ENCODE data around the gene SBF1. TPM values are rescaled to one million over a fixed set of nuclear protein-coding genes. Genes with fewer than 3 reads are reported as not detected.

SBF1 gene
- total and polyA plus RNA-seq, 4 donors: 30.1 to 76.9 (median 34.2) TPM

DNA sequence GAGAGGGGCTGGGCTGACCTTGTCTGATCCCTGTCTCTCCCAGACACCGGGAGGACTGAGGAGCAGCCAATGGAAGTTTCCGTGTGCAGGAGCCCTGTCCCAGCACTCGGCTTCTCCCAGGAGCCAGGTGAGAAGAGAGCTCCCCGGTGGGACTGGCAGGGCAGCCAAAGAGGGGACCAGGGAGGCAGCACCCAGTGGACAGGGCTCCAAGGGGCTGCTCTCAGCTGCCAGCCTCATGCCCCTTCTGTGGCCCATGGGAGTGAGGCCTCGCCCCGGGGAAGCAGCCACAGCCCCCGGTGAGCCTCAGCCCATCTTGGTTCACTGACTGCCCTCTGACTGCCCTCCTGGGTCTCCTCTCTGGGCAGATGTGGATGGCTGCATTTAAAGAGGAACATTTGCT is 43.8 kb upstream of the SBF1 start:
- no peak overlapping the region for H3K27ac ChIP-seq (ENCODE audit: low read depth in 1 of 2, low read length in 1 of 2)
- WGBS, 2 donors: 95 to 99% methylated on average over 7 of the region's 7 CpGs
- no peak for ATAC-seq (ENCODE audit: insufficient read depth, low FRiP score)

DNA sequence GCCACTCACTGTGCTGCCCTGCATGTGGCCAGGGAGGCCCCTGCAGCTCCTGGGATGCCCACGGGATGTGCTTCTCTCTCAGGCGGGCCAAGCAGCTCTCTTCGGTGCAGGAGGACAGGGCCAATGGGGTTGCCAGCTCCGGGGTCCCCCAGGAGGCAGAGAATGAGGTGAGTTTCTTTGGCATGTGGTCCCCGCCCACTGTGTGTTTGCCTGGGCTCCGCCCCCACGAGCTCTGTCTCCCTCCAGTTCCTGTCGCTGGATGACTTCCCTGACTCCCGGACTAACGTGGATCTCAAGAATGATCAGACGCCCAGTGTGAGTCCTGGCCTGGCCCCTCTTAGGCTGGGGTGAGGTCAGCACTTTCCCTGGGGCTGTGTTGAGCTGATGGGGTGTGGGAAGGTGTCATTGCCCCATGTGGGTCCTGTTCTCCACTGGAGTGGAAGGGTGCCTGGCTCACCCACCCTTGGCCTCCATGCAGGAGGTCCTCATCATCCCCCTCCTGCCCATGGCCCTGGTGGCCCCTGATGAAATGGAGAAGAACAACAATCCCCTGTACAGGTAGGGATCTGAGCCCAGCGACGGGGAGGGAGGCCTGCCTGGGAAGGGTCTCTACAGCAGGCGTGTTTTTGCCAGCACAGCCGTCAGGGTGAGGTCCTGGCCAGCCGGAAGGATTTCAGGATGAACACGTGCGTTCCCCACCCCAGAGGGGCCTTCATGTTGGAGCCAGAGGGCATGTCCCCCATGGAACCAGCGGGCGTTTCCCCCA is 42.8 kb upstream of the SBF1 start:
- no peak for ATAC-seq (ENCODE audit: insufficient read depth, low FRiP score)

More for the DNA sequence above, 43.8 kb upstream of the SBF1 start:
- no peak overlapping the region for H3K4me3 ChIP-seq
- no peaks in the 10 kb centered on the region for H3K9me3 ChIP-seq (ENCODE audit: control insufficient read depth in 4 of 4, insufficient read depth in 3 of 4, low read length in 3 of 4)
- H3K9ac ChIP-seq (ENCODE audit: insufficient read depth in 1 of 2, low read length in 2 of 2): no peak overlapping the region
- TF ChIP-seq, protein P1, sequence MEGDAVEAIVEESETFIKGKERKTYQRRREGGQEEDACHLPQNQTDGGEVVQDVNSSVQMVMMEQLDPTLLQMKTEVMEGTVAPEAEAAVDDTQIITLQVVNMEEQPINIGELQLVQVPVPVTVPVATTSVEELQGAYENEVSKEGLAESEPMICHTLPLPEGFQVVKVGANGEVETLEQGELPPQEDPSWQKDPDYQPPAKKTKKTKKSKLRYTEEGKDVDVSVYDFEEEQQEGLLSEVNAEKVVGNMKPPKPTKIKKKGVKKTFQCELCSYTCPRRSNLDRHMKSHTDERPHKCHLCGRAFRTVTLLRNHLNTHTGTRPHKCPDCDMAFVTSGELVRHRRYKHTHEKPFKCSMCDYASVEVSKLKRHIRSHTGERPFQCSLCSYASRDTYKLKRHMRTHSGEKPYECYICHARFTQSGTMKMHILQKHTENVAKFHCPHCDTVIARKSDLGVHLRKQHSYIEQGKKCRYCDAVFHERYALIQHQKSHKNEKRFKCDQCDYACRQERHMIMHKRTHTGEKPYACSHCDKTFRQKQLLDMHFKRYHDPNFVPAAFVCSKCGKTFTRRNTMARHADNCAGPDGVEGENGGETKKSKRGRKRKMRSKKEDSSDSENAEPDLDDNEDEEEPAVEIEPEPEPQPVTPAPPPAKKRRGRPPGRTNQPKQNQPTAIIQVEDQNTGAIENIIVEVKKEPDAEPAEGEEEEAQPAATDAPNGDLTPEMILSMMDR (IDR thresholded peaks at IDR 0.05; ENCODE audit: control extremely low read depth, extremely low read depth): no peak
- peaks cover 0 to 57% (median 23%) of the 10 kb centered on the region in 4 donors for H3K36me3 ChIP-seq (ENCODE audit: control insufficient read depth in 4 of 4, insufficient read depth in 4 of 4, low read length in 4 of 4)
- H3K4me1 ChIP-seq (ENCODE audit: control insufficient read depth in 5 of 5, insufficient read depth in 5 of 5, low read length in 5 of 5): no peaks in the 10 kb centered on the region
- no peak for DNase-seq
- no peaks in the 10 kb centered on the region for H3K27me3 ChIP-seq (ENCODE audit: control insufficient read depth in 3 of 3, insufficient read depth in 3 of 3, low read length in 2 of 3)

DNA sequence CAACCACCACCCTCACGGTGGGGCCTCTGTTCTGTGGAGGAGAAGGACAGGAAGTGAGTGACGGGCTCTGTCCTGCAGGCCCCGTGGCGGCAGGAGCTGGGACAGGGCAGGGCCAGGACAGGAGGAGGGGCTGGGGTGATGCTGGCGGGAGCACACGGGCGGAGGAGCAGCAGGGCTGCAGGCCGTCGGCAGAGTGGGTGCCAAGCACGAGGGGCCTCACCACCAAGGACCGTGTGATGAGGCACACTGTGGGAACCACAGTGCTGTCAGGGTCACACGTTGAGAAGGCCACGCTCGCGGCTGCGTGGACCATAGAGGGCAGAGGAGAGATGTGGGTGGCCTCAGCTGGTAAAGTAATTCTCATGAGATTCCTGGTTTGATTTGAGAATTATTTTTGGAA is 42.1 kb upstream of the SBF1 start:
- H3K4me3 ChIP-seq: no peak overlapping the region
- H3K9me3 ChIP-seq (ENCODE audit: control insufficient read depth in 4 of 4, insufficient read depth in 3 of 4, low read length in 3 of 4): no peaks in the 10 kb centered on the region
- H3K27ac ChIP-seq (ENCODE audit: low read depth in 1 of 2, low read length in 1 of 2): no peak overlapping the region
- no peaks in the 10 kb centered on the region for H3K27me3 ChIP-seq (ENCODE audit: control insufficient read depth in 3 of 3, insufficient read depth in 3 of 3, low read length in 2 of 3)
- H3K9ac ChIP-seq (ENCODE audit: insufficient read depth in 1 of 2, low read length in 2 of 2): no peak overlapping the region
- ATAC-seq (ENCODE audit: insufficient read depth, low FRiP score) (no peak), DNase-seq (no peak)
- H3K36me3 ChIP-seq (ENCODE audit: control insufficient read depth in 4 of 4, insufficient read depth in 4 of 4, low read length in 4 of 4): peaks cover 0 to 43% (median 16%) of the 10 kb centered on the region in 4 donors
- WGBS, 2 donors: 82 to 88% methylated on average over 16 of the region's 16 CpGs
- TF ChIP-seq, protein P1 (IDR thresholded peaks at IDR 0.05; ENCODE audit: control extremely low read depth, extremely low read depth): no peak
- peaks cover 0 to 3% (median 0%) of the 10 kb centered on the region in 5 donors for H3K4me1 ChIP-seq (ENCODE audit: control insufficient read depth in 5 of 5, insufficient read depth in 5 of 5, low read length in 5 of 5)

More for the DNA sequence above, 42.8 kb upstream of the SBF1 start:
- H3K9ac ChIP-seq (ENCODE audit: insufficient read depth in 1 of 2, low read length in 2 of 2): no peak overlapping the region
- no peaks in the 10 kb centered on the region for H3K27me3 ChIP-seq (ENCODE audit: control insufficient read depth in 3 of 3, insufficient read depth in 3 of 3, low read length in 2 of 3)
- peaks cover 0 to 47% (median 17%) of the 10 kb centered on the region in 4 donors for H3K36me3 ChIP-seq (ENCODE audit: control insufficient read depth in 4 of 4, insufficient read depth in 4 of 4, low read length in 4 of 4)
- TF ChIP-seq, protein P1 (IDR thresholded peaks at IDR 0.05; ENCODE audit: control extremely low read depth, extremely low read depth): no peak
- H3K27ac ChIP-seq (ENCODE audit: low read depth in 1 of 2, low read length in 1 of 2): no peak overlapping the region
- H3K4me1 ChIP-seq (ENCODE audit: control insufficient read depth in 5 of 5, insufficient read depth in 5 of 5, low read length in 5 of 5): peaks cover 0 to 3% (median 0%) of the 10 kb centered on the region in 5 donors
- H3K9me3 ChIP-seq (ENCODE audit: control insufficient read depth in 4 of 4, insufficient read depth in 3 of 4, low read length in 3 of 4): no peaks in the 10 kb centered on the region
- 90 to 94% methylated on average over 20 of the region's 20 CpGs for WGBS, 2 donors
- H3K4me3 ChIP-seq: no peak overlapping the region
- DNase-seq: no peak
